Activated T-helper 17 cell treated with anti-CD3 and anti-CD28 coated beads, Interleukin-2, amount 50 U/mL, for 72 hours (primary cell): ENCODE measurements around the gene ZNF135. TPM values are rescaled to one million over a fixed set of nuclear protein-coding genes. Genes with fewer than 3 reads are reported as not detected.

Experiments
- ATAC-seq: fragments of 150-1000 bp; cut with Tn5 transposase; replicated peaks from 2 replicates; pipeline ENCODE4 v1.10.0; 2021; ENCODE audit warnings: mild to moderate bottlenecking, moderate library complexity
- H3K27ac Mint-ChIP-seq: one replicate; pipeline ENCODE4 v1.8.0; 2022; ENCODE audit warnings: mixed read lengths
- H3K27me3 Mint-ChIP-seq: one replicate; pipeline ENCODE4 v1.8.0; 2022; ENCODE audit warnings: mixed read lengths
- H3K36me3 Mint-ChIP-seq: one replicate; pipeline ENCODE4 v1.8.0; 2022; ENCODE audit warnings: low read depth, mild to moderate bottlenecking, mixed read lengths
- H3K4me1 Mint-ChIP-seq: one replicate; pipeline ENCODE4 v1.8.0; 2022; ENCODE audit warnings: mixed read lengths
- H3K4me3 Mint-ChIP-seq: one replicate; pipeline ENCODE4 v1.8.0; 2022; ENCODE audit warnings: mild to moderate bottlenecking, mixed read lengths
- H3K9me3 Mint-ChIP-seq: one replicate; pipeline ENCODE4 v1.8.0; 2022; ENCODE audit warnings: mixed read lengths
- total RNA-seq, 2 donors: library from RNA; stranded (reverse); gene quantifications; one replicate each; pipeline ENCODE4 v1.2.3, GENCODE V29; 2022

Gene ZNF135
- total RNA-seq, 2 donors from 2014 or later: 0.34 TPM; not detected in 1

DNA sequence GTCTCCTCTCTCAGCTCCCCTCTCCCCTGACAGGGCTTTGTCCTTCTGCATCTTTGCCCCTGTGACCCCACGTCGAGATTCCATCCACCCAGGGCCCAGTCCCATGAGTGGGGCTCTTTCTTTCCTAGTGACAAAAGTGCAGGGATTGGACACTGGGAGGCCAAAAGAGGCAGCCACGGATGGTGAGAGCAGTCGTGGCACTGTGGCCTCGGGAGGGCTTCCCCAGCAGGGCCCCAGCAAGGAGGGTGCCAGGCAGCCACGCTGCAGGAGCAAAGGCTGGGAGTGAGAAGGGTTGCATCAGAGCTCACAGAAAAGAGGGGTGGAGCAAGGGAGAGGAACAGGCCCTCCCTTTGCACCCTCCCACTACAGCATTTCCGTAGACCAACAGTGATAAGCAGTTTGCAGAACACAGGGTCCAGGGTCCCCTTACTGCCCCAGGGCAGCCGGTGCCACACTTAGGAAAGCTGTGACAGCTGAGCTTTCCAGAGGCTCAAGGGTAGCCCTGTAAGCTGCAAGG lies 20.3 kb upstream of the ZNF135 start:
- Mint-ChIP-seq H3K36me3 (peaks cover 10% of the 10 kb centered on the region), H3K4me1 (peaks cover 7% of the 10 kb centered on the region), H3K27me3 (peaks cover 21% of the 10 kb centered on the region), H3K9me3 (peaks cover 24% of the 10 kb centered on the region), H3K27ac (no peak overlapping the region), H3K4me3 (no peak overlapping the region)
- no peak for ATAC-seq

DNA sequence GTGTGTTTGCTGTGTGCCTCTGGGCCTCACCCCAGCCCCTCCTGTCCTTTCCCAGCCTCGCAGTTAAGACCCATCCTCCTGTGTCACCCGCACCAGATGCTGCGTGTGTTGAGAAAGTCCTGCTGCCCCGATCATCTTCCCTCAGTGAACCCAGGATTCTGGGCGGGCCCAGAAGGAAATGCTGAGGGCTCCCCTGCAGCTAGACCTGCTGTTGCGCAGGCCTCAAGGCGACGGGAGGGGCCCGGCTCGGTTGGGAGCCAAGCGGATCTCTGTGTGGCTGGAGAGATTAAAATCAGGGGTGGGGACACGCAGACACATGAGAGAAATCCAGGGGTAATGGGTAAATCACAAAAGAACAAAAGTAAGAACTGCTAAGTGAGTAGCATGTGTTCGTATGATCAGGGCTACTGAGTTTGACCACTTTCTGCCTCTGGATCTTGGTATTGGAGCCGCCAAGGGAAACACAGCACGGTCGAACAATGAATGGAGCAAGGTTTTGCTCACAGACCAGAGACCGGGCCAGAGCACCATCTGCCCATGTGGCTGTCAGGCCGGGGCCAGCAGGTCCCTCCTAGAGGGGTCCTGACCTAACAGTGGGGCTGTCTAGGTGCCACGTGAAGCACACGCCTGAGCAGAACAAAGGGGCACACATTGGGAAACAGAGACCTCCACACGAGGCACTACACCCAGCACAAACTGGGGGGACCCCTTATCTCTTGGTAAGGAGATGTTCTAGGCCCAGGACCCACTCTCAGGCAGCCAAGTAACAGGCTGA lies 18.1 kb upstream of the ZNF135 start:
- H3K36me3 Mint-ChIP-seq: no peaks in the 10 kb centered on the region
- no peaks in the 10 kb centered on the region for H3K4me1 Mint-ChIP-seq
- H3K27me3 Mint-ChIP-seq: peaks cover 8% of the 10 kb centered on the region
- no peak overlapping the region for H3K4me3 Mint-ChIP-seq
- ATAC-seq: no peak
- H3K27ac Mint-ChIP-seq: no peak overlapping the region
- peaks cover 18% of the 10 kb centered on the region for H3K9me3 Mint-ChIP-seq

DNA sequence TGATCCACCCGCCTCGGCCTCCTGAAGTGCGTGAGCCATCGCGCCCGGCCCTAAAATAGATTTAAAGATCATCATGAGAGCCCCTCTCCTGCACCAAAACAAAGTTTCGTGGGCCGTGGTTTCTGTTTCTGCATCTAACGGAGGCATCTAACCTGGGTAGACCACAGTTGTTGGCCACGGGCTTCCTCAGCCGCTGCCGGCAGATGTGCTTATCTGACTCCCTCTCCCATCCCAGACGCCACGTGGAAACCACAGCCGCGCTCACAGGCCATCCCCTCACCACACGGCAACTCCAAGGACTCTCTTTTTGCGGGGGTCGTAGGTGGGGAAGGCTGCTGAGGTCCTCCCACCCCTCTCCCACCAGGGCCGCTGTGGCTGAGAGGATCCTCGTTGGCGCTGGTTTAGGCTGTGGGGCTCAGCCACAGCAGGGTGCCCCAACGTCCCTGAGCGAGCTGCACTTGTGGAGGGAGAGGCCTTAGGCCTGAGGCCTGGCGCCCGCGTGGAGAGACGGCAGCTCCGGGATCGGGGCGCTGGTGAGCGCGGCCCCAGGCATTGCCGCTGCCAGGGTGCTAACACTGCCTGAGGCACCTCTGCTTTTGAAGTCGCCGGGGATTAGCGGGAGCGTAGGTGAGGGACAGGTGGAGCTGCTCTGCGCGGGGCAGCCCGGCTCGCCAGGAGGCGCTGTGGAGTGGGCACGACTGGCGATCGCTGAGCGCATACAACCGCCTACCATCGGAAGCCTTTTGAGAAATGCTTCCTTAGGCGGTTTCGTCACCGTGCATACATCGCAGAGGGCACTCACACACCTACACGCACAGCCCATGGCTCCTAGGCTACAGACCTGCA lies 16.4 kb upstream of the ZNF135 start:
- ATAC-seq: no peak
- H3K27me3 Mint-ChIP-seq: no peaks in the 10 kb centered on the region
- peaks cover 17% of the 10 kb centered on the region for H3K9me3 Mint-ChIP-seq
- H3K27ac Mint-ChIP-seq: no peak overlapping the region
- no peak overlapping the region for H3K4me3 Mint-ChIP-seq
- H3K4me1 Mint-ChIP-seq: no peaks in the 10 kb centered on the region
- no peaks in the 10 kb centered on the region for H3K36me3 Mint-ChIP-seq

DNA sequence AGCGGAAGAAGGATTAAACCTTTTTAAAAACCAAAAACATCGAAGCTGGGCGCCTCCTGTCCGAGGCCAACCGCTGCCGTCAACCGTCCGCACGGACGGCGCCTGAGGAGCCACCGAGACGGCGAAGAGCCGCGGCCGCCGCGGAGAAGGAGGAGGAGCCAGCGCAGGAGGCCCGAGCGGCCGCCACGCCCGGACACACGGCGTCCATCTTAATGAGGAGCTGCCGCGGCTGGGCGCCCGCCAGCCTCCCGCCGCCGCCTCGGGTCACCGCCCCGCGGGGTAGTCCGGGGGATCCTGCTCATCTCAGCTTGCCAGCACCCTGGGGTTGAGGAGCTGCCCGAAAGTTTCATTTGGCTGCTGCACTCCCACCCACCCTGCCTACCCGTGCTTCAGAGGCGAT lies 14.7 kb upstream of the ZNF135 start:
- Mint-ChIP-seq H3K36me3 (no peaks in the 10 kb centered on the region), H3K27me3 (no peaks in the 10 kb centered on the region), H3K4me3 (no peak overlapping the region), H3K4me1 (no peaks in the 10 kb centered on the region), H3K9me3 (peaks cover 17% of the 10 kb centered on the region), H3K27ac (no peak overlapping the region)
- no peak for ATAC-seq

DNA sequence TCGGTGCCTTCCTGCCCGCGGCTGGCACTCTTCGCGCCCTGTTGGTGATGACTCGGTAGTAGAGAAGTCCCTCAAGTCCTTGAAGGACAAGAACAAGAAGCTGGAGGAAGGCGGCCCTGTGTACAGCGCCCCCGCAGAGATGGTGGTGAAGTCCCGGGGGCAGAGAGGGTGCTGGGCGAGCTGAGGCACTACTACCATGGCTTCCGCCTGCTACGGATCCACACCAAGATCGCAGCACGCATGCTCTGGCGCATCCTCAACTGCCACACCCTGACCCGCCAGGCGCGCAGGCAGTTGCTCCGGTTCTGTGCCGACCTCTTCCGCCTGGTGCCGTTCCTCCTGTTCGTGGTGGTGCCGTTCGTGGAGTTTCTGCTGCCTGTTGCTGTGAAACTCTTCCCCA lies 14.2 kb upstream of the ZNF135 start:
- H3K4me1 Mint-ChIP-seq: no peaks in the 10 kb centered on the region
- peaks cover 21% of the 10 kb centered on the region for H3K9me3 Mint-ChIP-seq
- no peaks in the 10 kb centered on the region for H3K36me3 Mint-ChIP-seq
- H3K4me3 Mint-ChIP-seq: no peak overlapping the region
- ATAC-seq: no peak
- H3K27me3 Mint-ChIP-seq: no peaks in the 10 kb centered on the region
- H3K27ac Mint-ChIP-seq: no peak overlapping the region

DNA sequence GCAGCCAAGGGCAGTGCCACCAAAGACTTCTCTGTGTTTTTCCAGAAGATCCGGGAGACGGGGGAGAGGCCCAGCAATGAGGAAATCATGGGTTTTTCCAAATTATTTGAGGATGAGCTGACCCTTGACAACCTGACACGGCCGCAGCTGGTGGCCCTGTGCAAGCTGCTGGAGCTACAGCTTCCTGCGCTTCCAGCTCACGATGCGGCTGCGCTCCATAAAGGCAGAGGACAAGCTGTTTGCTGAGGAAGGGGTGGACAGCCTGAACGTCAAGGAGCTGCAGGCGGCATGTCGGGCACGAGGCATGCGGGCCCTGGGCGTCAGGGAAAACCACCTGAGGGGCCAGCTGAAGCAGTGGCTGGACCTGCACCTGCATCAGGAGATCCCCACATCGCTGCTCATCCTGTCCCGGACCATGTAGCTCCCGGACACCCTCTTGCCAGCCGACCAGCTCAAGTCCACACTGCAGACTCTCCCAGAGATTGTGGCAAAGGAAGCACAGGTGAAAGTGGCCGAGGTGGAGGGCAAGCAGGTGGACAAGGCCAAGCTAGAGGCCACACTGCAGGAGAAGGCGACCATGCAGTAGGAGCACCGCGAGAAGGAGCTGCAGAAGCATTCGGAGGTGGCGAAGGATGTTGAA lies 13.6 kb upstream of the ZNF135 start:
- Mint-ChIP-seq H3K27ac (no peak overlapping the region), H3K36me3 (no peaks in the 10 kb centered on the region), H3K4me1 (no peaks in the 10 kb centered on the region), H3K27me3 (no peaks in the 10 kb centered on the region), H3K4me3 (no peak overlapping the region), H3K9me3 (peaks cover 22% of the 10 kb centered on the region)
- ATAC-seq: no peak

DNA sequence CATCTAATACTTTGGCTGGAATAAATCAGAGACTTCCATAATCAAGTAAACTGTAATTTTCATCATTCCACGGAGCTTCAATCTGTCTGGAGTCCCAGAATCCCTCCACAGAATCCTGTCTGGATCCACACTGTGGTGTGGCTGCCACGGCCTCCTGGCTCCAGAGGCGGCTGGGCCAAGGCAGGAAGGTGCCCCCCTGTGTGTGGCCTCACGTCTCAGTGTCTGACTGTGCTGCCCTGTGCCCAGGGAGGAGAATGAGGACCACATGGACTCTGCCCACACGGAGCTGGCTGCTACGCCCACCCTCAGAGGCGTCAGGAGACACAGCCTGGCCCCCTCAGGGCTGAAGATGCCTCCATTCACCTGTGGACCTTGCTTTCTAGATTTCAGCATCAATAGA lies 12.2 kb upstream of the ZNF135 start:
- no peak for ATAC-seq
- Mint-ChIP-seq H3K27me3 (no peaks in the 10 kb centered on the region), H3K4me1 (no peaks in the 10 kb centered on the region), H3K4me3 (no peak overlapping the region), H3K36me3 (no peaks in the 10 kb centered on the region), H3K9me3 (peaks cover 26% of the 10 kb centered on the region), H3K27ac (no peak overlapping the region)

DNA sequence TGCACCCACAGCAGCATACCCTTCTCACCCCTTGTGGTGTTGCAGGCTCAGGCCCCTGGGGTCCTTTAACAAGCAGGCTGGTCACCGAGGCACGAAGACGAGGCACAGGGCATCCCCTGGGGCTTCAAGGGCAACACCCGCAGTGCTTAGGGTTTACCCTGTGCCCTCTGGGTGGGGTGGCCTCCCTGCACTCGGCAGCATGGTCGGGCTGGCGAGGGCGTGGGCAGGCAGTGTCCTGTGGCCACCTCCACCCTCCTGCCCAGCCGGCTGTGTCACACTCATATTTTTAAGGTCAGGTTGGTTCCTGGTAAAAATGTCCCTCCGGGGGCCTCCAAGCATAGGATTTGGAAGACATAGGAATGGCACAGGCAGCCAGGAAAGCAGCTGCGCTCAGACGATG lies 11.4 kb upstream of the ZNF135 start:
- Mint-ChIP-seq H3K4me3 (no peak overlapping the region), H3K9me3 (peaks cover 26% of the 10 kb centered on the region), H3K36me3 (no peaks in the 10 kb centered on the region), H3K27ac (no peak overlapping the region), H3K27me3 (no peaks in the 10 kb centered on the region), H3K4me1 (no peaks in the 10 kb centered on the region)
- ATAC-seq: no peak

DNA sequence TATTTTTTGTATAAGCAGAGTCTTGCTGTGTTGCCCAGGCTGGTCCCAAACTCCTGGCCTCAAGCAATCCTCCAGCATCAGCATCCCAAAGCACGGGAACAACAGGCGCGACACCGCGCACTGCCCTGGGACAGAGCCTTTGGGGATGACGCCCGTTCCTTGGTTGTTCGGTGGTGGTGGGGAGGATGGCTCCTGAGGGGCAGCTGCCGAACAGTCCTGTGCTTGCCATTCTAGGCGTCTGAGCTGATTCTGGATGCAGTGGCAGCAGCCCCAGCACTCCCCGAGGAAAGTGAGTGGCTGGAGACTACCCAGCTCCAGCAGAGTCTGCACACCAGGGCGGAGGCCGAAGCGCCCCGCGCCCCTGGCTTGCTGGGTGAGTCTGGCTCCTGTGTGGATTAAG lies 6.8 kb upstream of the ZNF135 start:
- no peaks in the 10 kb centered on the region for H3K4me1 Mint-ChIP-seq
- H3K36me3 Mint-ChIP-seq: peaks cover 6% of the 10 kb centered on the region
- H3K27me3 Mint-ChIP-seq: peaks cover 11% of the 10 kb centered on the region
- no peak overlapping the region for H3K27ac Mint-ChIP-seq
- peaks cover 28% of the 10 kb centered on the region for H3K9me3 Mint-ChIP-seq
- H3K4me3 Mint-ChIP-seq: no peak overlapping the region
- ATAC-seq: no peak

DNA sequence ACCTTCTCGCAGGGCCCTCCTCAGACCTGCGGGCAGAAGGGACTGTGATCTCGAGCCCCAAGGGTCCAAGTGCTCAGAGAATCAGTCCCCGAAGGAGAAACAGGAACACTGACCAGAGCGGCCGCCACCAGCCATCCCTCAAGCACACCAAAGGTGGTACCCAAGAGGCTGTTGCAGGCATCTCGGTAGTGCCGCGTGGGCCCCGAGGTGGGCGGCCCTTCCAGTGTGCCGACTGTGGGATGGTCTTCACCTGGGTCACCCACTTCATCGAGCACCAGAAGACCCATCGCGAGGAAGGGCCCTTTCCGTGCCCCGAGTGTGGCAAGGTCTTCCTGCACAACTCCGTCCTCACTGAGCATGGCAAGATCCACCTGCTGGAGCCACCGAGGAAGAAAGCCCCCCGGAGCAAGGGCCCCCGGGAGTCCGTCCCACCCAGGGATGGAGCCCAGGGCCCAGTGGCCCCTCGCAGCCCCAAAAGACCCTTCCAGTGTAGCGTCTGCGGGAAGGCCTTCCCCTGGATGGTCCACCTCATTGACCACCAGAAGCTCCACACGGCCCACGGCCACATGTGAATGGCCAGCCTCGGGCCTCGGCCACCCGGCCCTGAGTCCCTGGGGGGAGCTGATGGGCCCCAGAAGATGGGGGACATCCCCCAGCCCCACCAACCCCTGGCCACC lies 5.5 kb upstream of the ZNF135 start:
- no peak overlapping the region for H3K4me3 Mint-ChIP-seq
- H3K27ac Mint-ChIP-seq: no peak overlapping the region
- H3K9me3 Mint-ChIP-seq: peaks cover 28% of the 10 kb centered on the region
- no peak for ATAC-seq
- H3K27me3 Mint-ChIP-seq: peaks cover 13% of the 10 kb centered on the region
- peaks cover 10% of the 10 kb centered on the region for H3K36me3 Mint-ChIP-seq
- H3K4me1 Mint-ChIP-seq: no peaks in the 10 kb centered on the region

DNA sequence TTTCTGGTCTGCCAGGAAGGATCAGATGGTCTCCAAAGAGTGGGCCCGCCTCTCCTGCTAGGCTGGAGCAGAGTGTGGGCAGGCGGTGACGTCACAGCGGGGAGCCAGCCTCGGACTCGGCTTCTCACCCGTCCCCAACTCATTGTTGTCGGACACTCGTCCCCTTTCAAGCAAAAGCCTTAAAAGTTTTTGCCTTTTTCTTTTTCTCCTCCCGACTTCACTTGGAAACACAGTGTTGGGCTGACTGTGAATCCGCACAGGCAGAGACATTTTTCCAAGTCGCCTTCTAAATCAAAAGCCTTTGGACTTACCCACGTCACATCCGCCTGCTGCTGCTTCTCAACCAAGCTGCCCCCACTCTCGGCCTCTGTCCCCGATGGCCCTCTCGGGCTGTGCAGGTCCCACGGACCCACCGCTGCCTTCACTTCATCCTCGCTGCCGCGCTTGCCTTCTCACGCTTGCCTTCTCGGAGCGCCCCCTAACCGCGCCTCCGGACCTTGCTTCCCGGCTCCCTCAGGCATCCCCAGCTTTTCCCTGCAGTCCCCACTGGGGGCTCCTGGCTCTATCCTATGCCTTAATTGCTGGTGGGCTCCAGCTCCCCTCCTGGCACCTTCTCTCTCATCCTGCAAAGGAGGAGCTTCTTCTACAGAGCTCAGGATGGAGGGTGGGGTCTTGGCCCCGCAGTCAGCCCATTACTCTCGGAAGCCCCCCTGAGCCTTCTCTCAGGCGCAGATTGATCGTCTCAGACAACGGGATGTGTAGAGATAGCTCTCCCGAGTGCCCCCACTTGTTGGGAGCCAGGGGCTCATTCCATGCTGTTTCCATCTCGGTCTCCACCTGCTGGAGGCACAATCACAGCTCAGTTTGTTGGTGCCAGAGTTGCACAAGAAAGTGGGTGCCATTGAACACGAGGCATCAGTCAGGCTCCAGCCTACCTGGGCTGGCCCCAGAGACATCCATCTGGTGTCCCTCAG lies 3.9 kb upstream of the ZNF135 start:
- Mint-ChIP-seq H3K4me1 (no peaks in the 10 kb centered on the region), H3K27me3 (peaks cover 16% of the 10 kb centered on the region), H3K36me3 (peaks cover 14% of the 10 kb centered on the region), H3K27ac (no peak overlapping the region), H3K9me3 (peaks cover 19% of the 10 kb centered on the region), H3K4me3 (no peak overlapping the region)
- ATAC-seq: no peak

DNA sequence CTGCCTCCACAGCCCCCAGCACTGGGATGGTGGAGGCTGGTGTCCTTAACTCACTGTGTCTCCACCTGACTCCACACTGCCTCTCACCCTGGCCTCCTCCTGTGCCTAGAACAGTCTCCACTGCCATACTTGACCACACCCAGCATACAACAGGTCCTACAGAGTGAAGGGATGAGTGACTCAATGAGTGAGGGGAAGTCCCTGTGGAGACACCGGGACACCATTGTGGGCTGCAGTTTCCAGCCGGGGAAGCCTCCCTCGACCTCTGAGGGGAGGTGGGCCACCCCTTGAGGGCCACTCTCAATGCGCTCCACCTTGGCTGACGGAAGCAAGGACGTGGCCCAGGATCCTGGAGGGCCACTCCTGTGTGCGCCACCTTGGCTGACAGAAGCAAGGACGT lies 2.8 kb upstream of the ZNF135 start:
- Mint-ChIP-seq H3K4me3 (no peak overlapping the region), H3K36me3 (peaks cover 14% of the 10 kb centered on the region), H3K27me3 (peaks cover 16% of the 10 kb centered on the region), H3K27ac (no peak overlapping the region), H3K4me1 (no peaks in the 10 kb centered on the region), H3K9me3 (peaks cover 15% of the 10 kb centered on the region)
- no peak for ATAC-seq

DNA sequence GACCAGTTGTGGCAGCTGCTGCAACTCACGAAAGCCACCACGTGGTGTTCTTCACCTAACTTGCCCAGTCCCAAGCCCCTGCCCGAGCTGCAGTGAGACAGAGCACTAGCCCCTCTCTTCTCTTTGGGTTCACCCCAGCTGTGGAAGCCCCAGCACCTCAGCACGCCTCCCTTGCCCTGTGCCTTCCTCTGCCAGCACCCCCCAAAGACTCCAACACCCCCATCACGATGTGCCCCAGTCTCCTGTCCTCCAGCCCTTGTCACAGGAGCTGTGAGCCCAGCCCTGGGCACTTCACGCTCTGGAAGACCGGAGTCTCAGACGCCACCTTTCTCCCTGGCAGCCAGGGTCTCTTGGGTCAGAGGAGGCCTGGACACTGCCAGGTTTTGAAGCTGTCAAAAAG lies 2.2 kb upstream of the ZNF135 start:
- Mint-ChIP-seq H3K9me3 (peaks cover 12% of the 10 kb centered on the region), H3K4me3 (no peak overlapping the region), H3K27me3 (peaks cover 16% of the 10 kb centered on the region), H3K4me1 (no peaks in the 10 kb centered on the region), H3K36me3 (peaks cover 14% of the 10 kb centered on the region), H3K27ac (no peak overlapping the region)
- no peak for ATAC-seq
